GM12878 (cell line): ENCODE data around the gene SLIT1. TPM values are rescaled to one million over a fixed set of nuclear protein-coding genes. Genes with fewer than 3 reads are reported as not detected.

Experiments used
- ATAC-seq: fragments of 200-7000 bp; cut with Tn5 transposase; 3 replicates; pipeline ENCODE4 v1.9.1; 2020; ENCODE audit warnings: mild to moderate bottlenecking, moderate library complexity
- BruUV-seq: library from RNA; stranded (reverse); fragments of 400-500 nt; replicated peaks from 2 replicates; lab custom pipeline; 2021; lab: Mats Ljungman, UMichigan
- CTCF ChIA-PET: fragments of 300-600 bp; sonication (Branson Sonifier 250); formaldehyde crosslinking; extraction: SDS; loops from one replicate; lab custom pipeline; 2021; ENCODE audit warnings: inconsistent platforms; lab: Yijun Ruan, JAX
- POLR2A ChIA-PET: fragments of 350-600 bp; formaldehyde crosslinking; extraction: SDS; loops from one replicate; lab custom pipeline; 2021; ENCODE audit warnings: inconsistent platforms; lab: Charles Lee
- RAD21 ChIA-PET: fragments of 300-600 bp; sonication (Branson Sonifier 250); formaldehyde crosslinking; loops from one replicate; lab custom pipeline; 2023; ENCODE audit warnings: antibody characterized with exemption; ENCODE audit not compliant: unreplicated experiment; lab: Charles Lee
- SMC1A ChIA-PET: fragments of 300-600 bp; sonication (Branson Sonifier 250); formaldehyde crosslinking; loops from one replicate; lab custom pipeline; 2023; ENCODE audit not compliant: unreplicated experiment, uncharacterized antibody; lab: Charles Lee
- DNase-seq: peaks from one replicate; pipeline ENCODE4 v3.0.0-alpha.2; 2011; ENCODE audit warnings: low read depth, low spot score
- FAIRE-seq: peaks from 3 replicates; lab custom pipeline; 2011; peaks lifted over from hg19 to GRCh38; lab: Jason Lieb, UNC
- H2AFZ ChIP-seq: 2 replicates; pipeline ENCODE4 v1.6.0; 2011; ENCODE audit warnings: low read depth, low read length, control low read depth; ENCODE audit not compliant: control insufficient read depth
- H3K27ac ChIP-seq: 2 replicates; pipeline ENCODE4 v1.5.1; 2011; ENCODE audit warnings: control low read depth; ENCODE audit not compliant: control insufficient read depth, insufficient read depth
- H3K27me3 ChIP-seq, 2 experiments: replicated peaks in 1 of 2; 2 replicates each; pipeline versions ENCODE4 v1.6.0 to v1.6.1; 2011; ENCODE audit warnings: low read length in 1 of 2; ENCODE audit not compliant: control insufficient read depth in 2 of 2, insufficient read depth in 2 of 2
- H3K36me3 ChIP-seq, 2 experiments: 2 replicates each; pipeline ENCODE4 v1.5.1; 2011; ENCODE audit warnings: low read length in 1 of 2; ENCODE audit not compliant: control insufficient read depth in 2 of 2, insufficient read depth in 2 of 2
- H3K4me1 ChIP-seq: 2 replicates; pipeline ENCODE4 v1.6.1; 2011; ENCODE audit warnings: mild to moderate bottlenecking, low read length, moderate library complexity, mixed read lengths; ENCODE audit not compliant: control insufficient read depth, insufficient read depth
- H3K4me2 ChIP-seq: 2 replicates; pipeline ENCODE4 v1.6.0; 2011; ENCODE audit warnings: control low read depth; ENCODE audit not compliant: control insufficient read depth, insufficient read depth
- H3K4me3 ChIP-seq: fragments of 200-600 bp; sonication (generic); 2 replicates; pipeline ENCODE4 v1.5.1; 2016
- H3K79me2 ChIP-seq: 2 replicates; pipeline ENCODE4 v1.6.0; 2011; ENCODE audit warnings: low read length; ENCODE audit not compliant: control insufficient read depth, insufficient read depth
- H3K9ac ChIP-seq: 2 replicates; pipeline ENCODE4 v1.8.0; 2011; ENCODE audit warnings: low read length, control low read depth, mixed read lengths; ENCODE audit not compliant: control insufficient read depth, insufficient read depth
- H3K9me3 ChIP-seq: replicated peaks from 3 replicates; pipeline ENCODE4 v1.5.1; 2011; ENCODE audit warnings: mild to moderate bottlenecking, low read length; ENCODE audit not compliant: control insufficient read depth, insufficient read depth
- H4K20me1 ChIP-seq: 2 replicates; pipeline ENCODE4 v1.6.0; 2011; ENCODE audit not compliant: control insufficient read depth, insufficient read depth
- BACH1 ChIP-seq: fragments of 450-650 bp; IDR thresholded peaks from 2 replicates; pipeline ENCODE4 v1.6.1; 2017; ENCODE audit warnings: mild to moderate bottlenecking, borderline replicate concordance
- EGR1 ChIP-seq, 2 experiments: IDR thresholded peaks; 1 replicate in 1 of 2; 2 replicates in 1 of 2; pipeline ENCODE4 v1.6.1; 2011 to 2012; ENCODE audit warnings: low read depth in 2 of 2, low read length in 2 of 2, borderline replicate concordance in 1 of 2, mild to moderate bottlenecking in 1 of 2, moderate library complexity in 1 of 2
- MTA3 ChIP-seq: IDR thresholded peaks from 2 replicates; pipeline ENCODE4 v1.6.1; 2012; ENCODE audit warnings: low read length, inconsistent platforms, borderline replicate concordance
- MXI1 ChIP-seq: fragments of 150-350 bp; IDR thresholded peaks from 2 replicates; pipeline ENCODE4 v1.6.1; 2011; ENCODE audit warnings: low read depth, mild to moderate bottlenecking, inconsistent platforms, low read length, improper control_type of control experiment
- NFYA ChIP-seq: IDR thresholded peaks from 2 replicates; pipeline ENCODE4 v1.6.1; 2011; ENCODE audit warnings: low read depth, mild to moderate bottlenecking, low read length, improper control_type of control experiment, borderline replicate concordance
- SRF ChIP-seq, 2 experiments: IDR thresholded peaks; 2 replicates each; pipeline ENCODE4 v1.6.1; 2011; ENCODE audit warnings: low read depth in 2 of 2, low read length in 2 of 2, mild to moderate bottlenecking in 1 of 2, moderate library complexity in 1 of 2
- STAT3 ChIP-seq: IDR thresholded peaks from 2 replicates; pipeline ENCODE4 v1.6.1; 2011; ENCODE audit warnings: low read depth, low read length, improper control_type of control experiment
- SUZ12 ChIP-seq: fragments of 200-600 bp; sonication (generic); IDR thresholded peaks from one replicate; pipeline ENCODE4 v1.6.1; 2018; ENCODE audit warnings: antibody characterized with exemption, mild to moderate bottlenecking; ENCODE audit not compliant: unreplicated experiment
- TCF7 ChIP-seq: IDR thresholded peaks from 2 replicates; pipeline ENCODE4 v1.6.1; 2014; ENCODE audit warnings: antibody characterized with exemption, borderline replicate concordance
- WGBS: methylation state at CpG from one replicate; pipeline ENCODE4 v1.1.6; 2016; ENCODE audit warnings: low lambda C conversion rate; ENCODE audit not compliant: insufficient replicate concordance, insufficient coverage; ENCODE audit errors: missing lambda C conversion rate; 5-methylcytosine and 5-hydroxymethylcytosine counted together
- in situ Hi-C: fragments of 300-500 bp; cut with MboI; formaldehyde crosslinking; loops from 9 replicates; pipeline ENCODE4 v1.14.3; 2018; ENCODE audit warnings: mixed read lengths
- intact Hi-C: fragments of 100-400 bp; cut with micrococcal nuclease; formaldehyde crosslinking; loops from one replicate; pipeline ENCODE4 v1.14.2; 2022; ENCODE audit not compliant: unreplicated experiment
- polyA plus RNA-seq, 11 experiments: library from polyadenylated mRNA; depleted of rRNA in 4 of 11; unstranded in 6 of 11; stranded (reverse) in 5 of 11; fragments of >200 nt; fragmentation: Nextera tagmentation in 4 of 11; fragmentation: Illumina TruSeq in 1 of 11; extraction: Ambion mirVana in 4 of 11; extraction: Trizol in 1 of 11; gene quantifications; 1 replicate in 1 of 11; 2 replicates in 10 of 11; pipeline versions ENCODE4 v1.2.1 to v1.2.3, GENCODE V29; 2011 to 2016; ENCODE audit warnings: inconsistent platforms in 2 of 11, missing spikeins in 2 of 11, low read depth in 1 of 11
- total RNA-seq, 4 experiments: library from RNA; depleted of rRNA in 3 of 4; stranded (reverse); fragments of >200 nt in 3 of 4; fragmentation: Illumina TruSeq in 1 of 4; extraction: Trizol in 1 of 4; gene quantifications; 2 replicates each; pipeline versions ENCODE4 v1.2.1 to v1.2.3, GENCODE V29; 2013 to 2021
- TF ChIP-seq, protein P1 (sequence below): fragments of 450-650 bp; IDR thresholded peaks from 2 replicates; pipeline ENCODE4 v1.6.1; 2016; ENCODE audit warnings: mild to moderate bottlenecking, moderate library complexity, borderline replicate concordance
- TF ChIP-seq, protein P2 (sequence below): IDR thresholded peaks from 2 replicates; pipeline ENCODE4 v1.6.1; 2011; ENCODE audit warnings: low read depth, mild to moderate bottlenecking, low read length, moderate library complexity, borderline replicate concordance; ENCODE audit errors: extremely low read depth
- TF ChIP-seq, protein P3 (sequence below): IDR thresholded peaks from 2 replicates; pipeline ENCODE4 v1.6.1; 2011; ENCODE audit warnings: low read depth, low read length, improper control_type of control experiment, borderline replicate concordance
- TF ChIP-seq, protein P4 (sequence below): fragments of 450-650 bp; IDR thresholded peaks from 2 replicates; pipeline ENCODE4 v1.6.1; 2016; ENCODE audit warnings: mild to moderate bottlenecking
- TF ChIP-seq, protein P5 (sequence below): fragments of 450-650 bp; IDR thresholded peaks from 2 replicates; pipeline ENCODE4 v1.6.1; 2017; ENCODE audit warnings: mild to moderate bottlenecking, low read depth, inconsistent platforms; ENCODE audit not compliant: poor library complexity, severe bottlenecking

Gene SLIT1
- total and polyA plus RNA-seq, 10 of the 15 experiments (the other 5 are each of a cell fraction or from before 2014, with no cell fraction given) = 0.04 to 0.19 (median 0.06) TPM; not detected in 4

DNA sequence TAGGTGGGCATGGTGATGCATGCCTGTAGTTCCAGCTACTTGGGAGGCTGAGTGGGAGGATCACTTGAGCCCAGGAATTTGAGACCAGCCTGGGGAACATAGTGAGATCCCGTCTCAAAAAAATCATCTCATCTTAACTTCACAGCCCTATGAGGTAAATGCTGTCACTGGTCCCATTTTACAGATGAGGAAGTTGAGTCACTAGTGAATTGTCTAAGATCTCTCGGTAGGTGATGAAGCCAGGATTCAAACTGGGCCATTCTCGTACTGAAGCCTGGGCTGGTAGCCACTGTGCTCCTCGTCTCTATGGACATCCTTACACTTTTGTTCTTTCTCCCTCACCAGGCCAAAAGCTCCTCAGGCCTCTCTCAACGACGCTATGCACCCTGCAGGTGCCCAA is 6.4 kb downstream of the SLIT1 start (continued):
- TF ChIP-seq, protein P1, sequence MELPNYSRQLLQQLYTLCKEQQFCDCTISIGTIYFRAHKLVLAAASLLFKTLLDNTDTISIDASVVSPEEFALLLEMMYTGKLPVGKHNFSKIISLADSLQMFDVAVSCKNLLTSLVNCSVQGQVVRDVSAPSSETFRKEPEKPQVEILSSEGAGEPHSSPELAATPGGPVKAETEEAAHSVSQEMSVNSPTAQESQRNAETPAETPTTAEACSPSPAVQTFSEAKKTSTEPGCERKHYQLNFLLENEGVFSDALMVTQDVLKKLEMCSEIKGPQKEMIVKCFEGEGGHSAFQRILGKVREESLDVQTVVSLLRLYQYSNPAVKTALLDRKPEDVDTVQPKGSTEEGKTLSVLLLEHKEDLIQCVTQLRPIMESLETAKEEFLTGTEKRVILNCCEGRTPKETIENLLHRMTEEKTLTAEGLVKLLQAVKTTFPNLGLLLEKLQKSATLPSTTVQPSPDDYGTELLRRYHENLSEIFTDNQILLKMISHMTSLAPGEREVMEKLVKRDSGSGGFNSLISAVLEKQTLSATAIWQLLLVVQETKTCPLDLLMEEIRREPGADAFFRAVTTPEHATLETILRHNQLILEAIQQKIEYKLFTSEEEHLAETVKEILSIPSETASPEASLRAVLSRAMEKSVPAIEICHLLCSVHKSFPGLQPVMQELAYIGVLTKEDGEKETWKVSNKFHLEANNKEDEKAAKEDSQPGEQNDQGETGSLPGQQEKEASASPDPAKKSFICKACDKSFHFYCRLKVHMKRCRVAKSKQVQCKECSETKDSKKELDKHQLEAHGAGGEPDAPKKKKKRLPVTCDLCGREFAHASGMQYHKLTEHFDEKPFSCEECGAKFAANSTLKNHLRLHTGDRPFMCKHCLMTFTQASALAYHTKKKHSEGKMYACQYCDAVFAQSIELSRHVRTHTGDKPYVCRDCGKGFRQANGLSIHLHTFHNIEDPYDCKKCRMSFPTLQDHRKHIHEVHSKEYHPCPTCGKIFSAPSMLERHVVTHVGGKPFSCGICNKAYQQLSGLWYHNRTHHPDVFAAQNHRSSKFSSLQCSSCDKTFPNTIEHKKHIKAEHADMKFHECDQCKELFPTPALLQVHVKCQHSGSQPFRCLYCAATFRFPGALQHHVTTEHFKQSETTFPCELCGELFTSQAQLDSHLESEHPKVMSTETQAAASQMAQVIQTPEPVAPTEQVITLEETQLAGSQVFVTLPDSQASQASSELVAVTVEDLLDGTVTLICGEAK = no peak
- no peak for TF ChIP-seq NFYA

DNA sequence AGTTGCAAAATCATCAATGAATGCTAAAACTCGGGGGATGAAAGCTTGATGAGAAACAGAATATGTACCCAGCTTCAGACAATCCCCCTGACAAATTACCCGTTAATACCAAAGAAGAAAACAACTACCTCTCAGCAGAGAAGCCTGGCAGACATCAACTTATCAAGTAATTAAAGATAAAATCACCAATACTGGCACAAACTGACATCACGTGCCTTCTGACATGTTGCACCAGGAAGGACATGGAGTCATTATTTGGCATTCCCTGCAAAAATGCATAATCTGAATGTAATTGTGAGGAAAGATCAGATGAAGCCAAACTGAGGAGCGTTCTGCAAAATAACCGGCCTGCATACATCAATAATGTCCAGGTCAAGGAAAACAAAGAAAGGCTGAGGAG is 7.7 kb downstream of the SLIT1 start:
- CTCF ChIA-PET = interaction anchor here (0.7 to 1.0 kb wide), 3 partner anchors 96 to 626 kb away, joined by 3 to 4 read pairs (median 3); no protein-coding TSS in a partner anchor
- Histone ChIP-seq H3K4me3 (no peak overlapping the region), H2AFZ (no peak overlapping the region), H3K27ac (no peak overlapping the region), H3K36me3 (no peaks in the 10 kb centered on the region), H3K4me1 (no peaks in the 10 kb centered on the region), H4K20me1 (no peaks in the 10 kb centered on the region), H3K27me3 (peaks cover 4 to 8% of the 10 kb centered on the region in 2 experiments; a peak in 3 of 4 replicates), H3K79me2 (no peaks in the 10 kb centered on the region), H3K9ac (no peak overlapping the region), H3K4me2 (no peak overlapping the region), H3K9me3 (no peaks in the 10 kb centered on the region)
- DNase-seq (no peak), FAIRE-seq (no peak), ATAC-seq (no peak)
- intact Hi-C loops = no loop called here
- in situ Hi-C loops = no loop called here
- SMC1A ChIA-PET = no interaction called here
- no TSS peak for BruUV-seq
- 45% methylated on average over 5 of the region's 5 CpGs for WGBS
- POLR2A ChIA-PET = no interaction called here
- RAD21 ChIA-PET = no interaction called here
- TF ChIP-seq, protein P2, sequence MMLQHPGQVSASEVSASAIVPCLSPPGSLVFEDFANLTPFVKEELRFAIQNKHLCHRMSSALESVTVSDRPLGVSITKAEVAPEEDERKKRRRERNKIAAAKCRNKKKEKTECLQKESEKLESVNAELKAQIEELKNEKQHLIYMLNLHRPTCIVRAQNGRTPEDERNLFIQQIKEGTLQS = no peak
- TF ChIP-seq, protein P3, sequence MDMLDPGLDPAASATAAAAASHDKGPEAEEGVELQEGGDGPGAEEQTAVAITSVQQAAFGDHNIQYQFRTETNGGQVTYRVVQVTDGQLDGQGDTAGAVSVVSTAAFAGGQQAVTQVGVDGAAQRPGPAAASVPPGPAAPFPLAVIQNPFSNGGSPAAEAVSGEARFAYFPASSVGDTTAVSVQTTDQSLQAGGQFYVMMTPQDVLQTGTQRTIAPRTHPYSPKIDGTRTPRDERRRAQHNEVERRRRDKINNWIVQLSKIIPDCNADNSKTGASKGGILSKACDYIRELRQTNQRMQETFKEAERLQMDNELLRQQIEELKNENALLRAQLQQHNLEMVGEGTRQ = no peak
- TF ChIP-seq STAT3 = no peak
- TF ChIP-seq MXI1 = no peak
- TF ChIP-seq, protein P4, sequence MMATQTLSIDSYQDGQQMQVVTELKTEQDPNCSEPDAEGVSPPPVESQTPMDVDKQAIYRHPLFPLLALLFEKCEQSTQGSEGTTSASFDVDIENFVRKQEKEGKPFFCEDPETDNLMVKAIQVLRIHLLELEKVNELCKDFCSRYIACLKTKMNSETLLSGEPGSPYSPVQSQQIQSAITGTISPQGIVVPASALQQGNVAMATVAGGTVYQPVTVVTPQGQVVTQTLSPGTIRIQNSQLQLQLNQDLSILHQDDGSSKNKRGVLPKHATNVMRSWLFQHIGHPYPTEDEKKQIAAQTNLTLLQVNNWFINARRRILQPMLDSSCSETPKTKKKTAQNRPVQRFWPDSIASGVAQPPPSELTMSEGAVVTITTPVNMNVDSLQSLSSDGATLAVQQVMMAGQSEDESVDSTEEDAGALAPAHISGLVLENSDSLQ = no peak
- no peak for TF ChIP-seq MTA3
- no peak for TF ChIP-seq EGR1 (IDR thresholded peaks at IDR 0.05; ENCODE audit: borderline replicate concordance in 1 of 2, low read depth in 2 of 2, low read length in 2 of 2)
- TF ChIP-seq TCF7 = no peak
- no peak for TF ChIP-seq SUZ12
- TF ChIP-seq BACH1 = no peak
- TF ChIP-seq, protein P5, sequence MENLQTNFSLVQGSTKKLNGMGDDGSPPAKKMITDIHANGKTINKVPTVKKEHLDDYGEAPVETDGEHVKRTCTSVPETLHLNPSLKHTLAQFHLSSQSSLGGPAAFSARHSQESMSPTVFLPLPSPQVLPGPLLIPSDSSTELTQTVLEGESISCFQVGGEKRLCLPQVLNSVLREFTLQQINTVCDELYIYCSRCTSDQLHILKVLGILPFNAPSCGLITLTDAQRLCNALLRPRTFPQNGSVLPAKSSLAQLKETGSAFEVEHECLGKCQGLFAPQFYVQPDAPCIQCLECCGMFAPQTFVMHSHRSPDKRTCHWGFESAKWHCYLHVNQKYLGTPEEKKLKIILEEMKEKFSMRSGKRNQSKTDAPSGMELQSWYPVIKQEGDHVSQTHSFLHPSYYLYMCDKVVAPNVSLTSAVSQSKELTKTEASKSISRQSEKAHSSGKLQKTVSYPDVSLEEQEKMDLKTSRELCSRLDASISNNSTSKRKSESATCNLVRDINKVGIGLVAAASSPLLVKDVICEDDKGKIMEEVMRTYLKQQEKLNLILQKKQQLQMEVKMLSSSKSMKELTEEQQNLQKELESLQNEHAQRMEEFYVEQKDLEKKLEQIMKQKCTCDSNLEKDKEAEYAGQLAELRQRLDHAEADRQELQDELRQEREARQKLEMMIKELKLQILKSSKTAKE = no peak
- no peak for TF ChIP-seq SRF (IDR thresholded peaks at IDR 0.05; ENCODE audit: low read depth in 2 of 2, low read length in 2 of 2)
